Panc1 (cell line): ENCODE data around the gene MED8. TPM values are rescaled to one million over a fixed set of nuclear protein-coding genes. Genes with fewer than 3 reads are reported as not detected.

Experiments used
- ATAC-seq: fragments of 200-7000 bp; cut with Tn5 transposase; 2 replicates; pipeline ENCODE4 v1.9.1; 2020; ENCODE audit warnings: mild to moderate bottlenecking, moderate library complexity
- BruUV-seq: library from RNA; stranded (reverse); fragments of 400-500 nt; replicated peaks from 2 replicates; lab custom pipeline; 2021; lab: Mats Ljungman, UMichigan
- CTCF ChIA-PET: fragments of 300-600 bp; sonication (Branson Sonifier 250); formaldehyde crosslinking; loops from one replicate; lab custom pipeline; 2022; ENCODE audit warnings: antibody characterized with exemption; lab: Charles Lee
- POLR2A ChIA-PET: fragments of 300-600 bp; sonication (Branson Sonifier 250); formaldehyde crosslinking; loops from one replicate; lab custom pipeline; 2022; ENCODE audit warnings: antibody characterized with exemption; lab: Charles Lee
- DNase-seq: peaks from one replicate; pipeline ENCODE4 v3.0.0-alpha.2; 2010; ENCODE audit warnings: low read depth, low spot score
- H3K27ac ChIP-seq: 2 replicates; pipeline ENCODE4 v1.5.1; 2011; ENCODE audit warnings: mild to moderate bottlenecking, low read length, inconsistent platforms
- H3K27me3 ChIP-seq: fragments of 200-500 bp; sonication (Bioruptor generic); 2 replicates; pipeline ENCODE4 v1.6.0; 2014; ENCODE audit warnings: low read length, inconsistent platforms; ENCODE audit not compliant: control insufficient read depth, insufficient read depth
- H3K36me3 ChIP-seq: fragments of 200-500 bp; sonication (Bioruptor generic); 2 replicates; pipeline ENCODE4 v1.5.1; 2014; ENCODE audit warnings: inconsistent platforms, mild to moderate bottlenecking, low read length, moderate library complexity; ENCODE audit not compliant: control insufficient read depth, insufficient read depth
- H3K4me1 ChIP-seq: 2 replicates; pipeline ENCODE4 v1.5.1; 2011; ENCODE audit warnings: inconsistent platforms, mild to moderate bottlenecking, low read length, moderate library complexity; ENCODE audit not compliant: control insufficient read depth, insufficient read depth
- H3K4me3 ChIP-seq, 2 experiments: 2 replicates each; pipeline ENCODE4 v1.5.1; 2011 to 2012; ENCODE audit warnings: low read depth in 2 of 2, low read length in 2 of 2, mild to moderate bottlenecking in 2 of 2, inconsistent platforms in 1 of 2, moderate library complexity in 1 of 2
- H3K9me3 ChIP-seq: fragments of 200-500 bp; sonication (Bioruptor generic); 2 replicates; pipeline ENCODE4 v1.5.1; 2014; ENCODE audit warnings: low read depth, mild to moderate bottlenecking, inconsistent platforms, low read length, moderate library complexity; ENCODE audit not compliant: control insufficient read depth, insufficient read depth
- CTCF ChIP-seq: fragments of 450-650 bp; IDR thresholded peaks from 2 replicates; pipeline ENCODE4 v1.5.1; 2017; ENCODE audit warnings: mild to moderate bottlenecking
- POLR2AphosphoS5 ChIP-seq: IDR thresholded peaks from 2 replicates; pipeline ENCODE4 v1.6.1; 2012; ENCODE audit warnings: mild to moderate bottlenecking, low read depth, low read length, moderate library complexity
- REST ChIP-seq, 2 experiments: IDR thresholded peaks; 2 replicates each; pipeline ENCODE4 v1.6.1; 2011 to 2012; ENCODE audit warnings: low read depth in 2 of 2, control low read depth in 1 of 2, low read length in 1 of 2, mild to moderate bottlenecking in 1 of 2, moderate library complexity in 1 of 2; ENCODE audit not compliant: insufficient read depth in 1 of 2
- SIN3A ChIP-seq: IDR thresholded peaks from 2 replicates; pipeline ENCODE4 v1.6.1; 2012; ENCODE audit warnings: low read depth, mild to moderate bottlenecking, low read length, moderate library complexity, borderline replicate concordance; ENCODE audit not compliant: insufficient read depth
- TCF7L2 ChIP-seq: IDR thresholded peaks from 2 replicates; pipeline ENCODE4 v1.6.1; 2011; ENCODE audit warnings: mild to moderate bottlenecking, low read depth, low read length, inconsistent platforms
- in situ Hi-C: cut with HindIII; loops from 2 replicates; pipeline ENCODE4 v1.10.0; 2016; ENCODE audit warnings: low sequenced_read_pairs, low pct_unique_long_range_greater_than_20kb
- intact Hi-C: fragments of 100-400 bp; cut with micrococcal nuclease; formaldehyde crosslinking; loops from one replicate; pipeline ENCODE4 v1.10.0; 2022; ENCODE audit not compliant: unreplicated experiment
- total RNA-seq: library from RNA; stranded (reverse); gene quantifications from one replicate; pipeline ENCODE4 v1.2.1, GENCODE V29; 2021; ENCODE audit not compliant: unreplicated experiment

Gene MED8
- total RNA-seq, 1 experiment from 2014 or later = 50.8 TPM

- DNase-seq = no peak
- in situ Hi-C loops = no loop called here
Measured at GRCh38 chr1:43348343-43348808, 41.2 kb downstream of the MED8 start.

DNA sequence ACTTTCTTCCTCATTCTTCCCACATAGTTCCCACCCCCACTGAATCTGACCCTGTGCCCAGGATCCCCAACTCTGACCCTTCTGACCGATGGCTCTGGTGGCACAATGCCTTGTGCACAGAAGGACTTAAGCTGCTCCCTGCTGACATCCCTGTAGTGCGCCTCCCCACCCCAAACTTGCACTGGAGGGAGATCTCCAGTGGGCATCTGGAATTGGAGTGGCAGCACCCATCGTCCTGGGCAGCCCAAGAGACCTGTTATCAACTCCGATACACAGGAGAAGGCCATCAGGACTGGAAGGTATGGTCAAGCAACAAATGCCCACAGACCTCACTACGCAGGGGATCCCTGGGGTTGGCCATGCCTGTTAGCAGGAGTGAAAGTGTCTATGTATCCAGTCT lies 43.0 kb downstream of the MED8 start:
- H3K36me3 ChIP-seq = no peaks in the 10 kb centered on the region
- ATAC-seq (no peak), DNase-seq (no peak)
- intact Hi-C loops (no loop called here), in situ Hi-C loops (no loop called here)
- H3K27ac ChIP-seq = no peak overlapping the region
- H3K9me3 ChIP-seq = no peaks in the 10 kb centered on the region
- POLR2A ChIA-PET = no interaction called here
- CTCF ChIA-PET = no interaction called here
- H3K27me3 ChIP-seq = no peaks in the 10 kb centered on the region
- TF ChIP-seq POLR2AphosphoS5 (no peak), REST (IDR thresholded peaks at IDR 0.05; ENCODE audit: insufficient read depth in 1 of 2, low read depth in 2 of 2, low read length in 1 of 2) (no peak), SIN3A (no peak), CTCF (no peak), TCF7L2 (no peak)
- peaks cover 14% of the 10 kb centered on the region for H3K4me1 ChIP-seq
- BruUV-seq = no TSS peak
- no peak overlapping the region for H3K4me3 ChIP-seq

More at GRCh38 chr1:43348343-43348808, 41.2 kb downstream of the MED8 start:
- Histone ChIP-seq H3K4me1 (peaks cover 14% of the 10 kb centered on the region), H3K4me3 (peak overlapping the region; percentile 59 to 67), H3K9me3 (no peaks in the 10 kb centered on the region), H3K36me3 (no peaks in the 10 kb centered on the region), H3K27me3 (no peaks in the 10 kb centered on the region), H3K27ac (peak overlapping the region; percentile 91)
- BruUV-seq = no TSS peak
- ChIA-PET POLR2A (interaction anchor here (0.6 to 1.1 kb wide), 2 partner anchors 10 to 66 kb away, joined by 3 to 4 read pairs; partner anchors contain the start of gene CDC20), CTCF (interaction anchor here (0.6 kb wide), 1 partner anchor 66 kb away, joined by 5 read pairs; no protein-coding TSS in a partner anchor)
- ATAC-seq = peak; percentile 57
- intact Hi-C loops = no loop called here
- no peak for TF ChIP-seq CTCF
- no peak for TF ChIP-seq POLR2AphosphoS5
